GDM1 (cell line): Measurements from ENCODE around the gene SEZ6L.
"Not testable (repeated sequence)": the region's sequence is repeated elsewhere in the genome, so short reads cannot be mapped to it uniquely, and the experiment has no call there.

ENCODE experiments used
- DNase-seq: peaks from one replicate; lab custom pipeline; 2025; lab: John Stamatoyannopoulos, UW

SEZ6L gene

DNA sequence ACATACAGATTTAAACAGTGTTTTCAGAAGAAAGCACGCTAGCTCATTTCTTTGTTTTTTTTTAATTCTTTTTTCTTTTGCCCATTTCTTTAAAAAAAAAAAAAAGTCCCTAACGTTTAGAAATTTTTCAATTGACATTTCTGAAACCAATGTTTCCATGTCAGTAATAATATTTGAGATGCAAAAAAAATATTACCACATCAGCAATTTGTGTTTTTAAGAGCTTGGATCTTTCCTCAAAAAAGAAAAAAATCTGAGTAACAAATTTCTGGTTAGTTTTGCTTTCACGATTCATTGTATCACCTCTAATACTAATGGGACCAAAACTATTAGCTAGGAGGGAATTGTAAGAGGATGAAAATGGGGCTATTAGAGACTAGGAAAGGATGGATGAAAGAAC, 219.9 kb downstream of the SEZ6L start:
- no peak for DNase-seq

DNA sequence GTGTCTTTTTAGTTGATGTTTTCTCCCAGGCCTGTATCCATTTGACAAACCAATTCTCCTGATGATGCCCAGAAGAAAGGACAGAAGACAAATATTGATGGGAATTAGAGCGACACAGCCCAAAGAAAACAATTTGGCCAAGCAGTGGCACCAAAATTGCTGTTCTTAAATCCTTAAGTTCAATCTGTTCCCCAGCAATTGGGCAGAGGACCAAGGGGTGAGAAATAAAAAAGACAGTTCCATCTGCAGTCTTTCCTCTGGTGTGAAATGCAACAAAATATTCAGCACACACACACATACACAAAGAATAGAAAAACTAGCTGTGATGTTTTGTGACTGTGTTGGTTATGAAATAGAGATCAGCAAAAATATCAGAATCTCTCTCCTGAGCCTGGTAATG, 221.8 kb downstream of the SEZ6L start:
- DNase-seq, result no peak

DNA sequence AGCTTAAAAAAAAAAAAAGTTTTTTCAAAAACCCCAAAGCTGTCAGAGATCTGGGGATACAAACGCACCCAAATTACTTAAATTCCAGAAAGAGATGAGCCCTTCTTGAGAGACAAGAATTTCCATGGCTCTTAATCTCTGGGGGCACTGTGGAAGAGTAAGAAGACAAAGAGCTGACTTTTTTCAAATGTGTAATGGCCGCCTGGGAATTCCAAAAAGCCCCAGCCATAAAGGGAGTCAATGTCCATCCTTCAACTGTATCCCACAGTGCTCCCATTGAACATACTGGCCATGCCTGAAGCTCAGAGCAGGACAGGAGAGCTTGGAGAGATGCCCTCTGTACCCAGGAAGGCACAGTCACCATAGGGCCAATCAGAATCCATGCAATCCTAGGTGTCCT, 222.4 kb downstream of the SEZ6L start:
- no peak for DNase-seq

DNA sequence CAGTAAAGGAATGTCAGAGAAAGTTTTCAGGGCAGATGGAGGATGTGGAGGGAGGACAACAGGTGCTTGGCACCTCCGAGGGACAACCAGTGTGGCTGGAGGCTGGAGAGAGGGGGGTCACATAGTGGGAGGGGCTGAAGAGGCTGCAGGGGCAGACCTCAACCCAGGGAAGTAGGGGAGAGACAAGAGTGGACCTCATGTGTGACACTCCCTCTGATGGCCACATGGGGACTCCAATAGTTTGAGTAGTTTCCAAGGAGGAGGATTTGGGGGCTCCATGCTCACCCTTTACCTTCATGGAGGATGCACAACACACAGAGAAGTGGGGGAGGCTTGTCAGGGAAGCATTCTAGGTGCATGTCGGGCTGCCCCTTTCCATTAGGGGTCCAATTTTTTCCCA, 224.7 kb downstream of the SEZ6L start:
- no peak for DNase-seq

DNA sequence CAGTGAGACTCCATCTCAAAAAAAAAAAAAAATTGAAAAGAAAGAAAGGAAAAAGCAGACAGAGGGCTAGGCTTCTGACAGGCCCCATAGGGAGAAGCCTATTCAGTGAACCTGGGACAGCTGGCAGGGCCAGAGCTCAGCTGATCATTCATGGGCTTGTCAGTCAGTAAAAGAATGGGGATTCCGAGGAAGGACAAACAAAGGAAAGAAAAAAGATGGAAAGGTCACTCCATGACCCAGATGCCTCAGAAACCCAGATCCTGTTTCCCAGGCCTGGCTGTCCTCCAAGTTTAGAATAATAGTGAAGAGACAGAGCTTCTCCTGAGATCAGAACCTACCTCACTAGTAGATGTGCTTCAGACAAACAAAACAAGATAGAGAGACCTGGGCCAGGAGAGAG, 225.5 kb downstream of the SEZ6L start:
- DNase-seq, result no peak

DNA sequence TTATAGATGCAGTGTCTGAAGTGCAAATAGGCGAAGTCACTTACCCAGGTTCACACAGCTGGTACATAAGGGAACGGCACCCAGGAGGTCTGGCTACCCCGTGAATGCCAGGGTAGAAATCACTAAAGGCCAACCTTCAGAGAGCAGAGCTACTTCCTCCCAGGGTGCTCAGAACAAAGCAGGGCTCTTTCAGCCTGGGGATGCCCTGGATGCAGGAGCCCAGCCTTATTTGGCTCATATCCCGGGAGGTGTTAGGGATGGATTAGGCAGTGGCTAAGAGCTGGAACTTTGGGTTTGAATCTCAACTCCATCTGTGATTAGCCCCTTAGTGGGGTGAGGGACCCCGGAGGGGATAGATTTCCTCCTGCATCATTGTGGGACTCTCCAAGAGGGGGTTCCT, 226.7 kb downstream of the SEZ6L start:
- no peak for DNase-seq

DNA sequence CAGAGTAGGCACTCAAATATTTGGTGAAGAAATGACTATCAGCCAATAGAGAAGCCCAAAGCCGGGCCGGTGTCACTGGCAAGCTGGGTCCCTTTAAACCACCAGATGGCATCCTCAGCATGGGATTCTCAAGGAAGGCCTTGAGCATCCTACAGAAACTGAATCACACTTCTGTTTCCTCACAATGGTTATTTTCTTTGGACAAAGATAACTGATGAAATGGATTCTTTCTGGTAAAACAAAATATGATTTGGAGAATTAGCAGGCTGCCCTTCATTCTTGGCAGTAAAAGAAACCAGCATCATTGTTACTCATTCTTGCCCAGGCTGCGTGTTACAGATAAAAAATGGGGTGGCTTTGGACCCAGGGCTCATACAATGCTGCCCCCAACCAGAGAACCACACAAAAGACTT, 229.5 kb downstream of the SEZ6L start:
- DNase-seq, result peak; percentile 34

DNA sequence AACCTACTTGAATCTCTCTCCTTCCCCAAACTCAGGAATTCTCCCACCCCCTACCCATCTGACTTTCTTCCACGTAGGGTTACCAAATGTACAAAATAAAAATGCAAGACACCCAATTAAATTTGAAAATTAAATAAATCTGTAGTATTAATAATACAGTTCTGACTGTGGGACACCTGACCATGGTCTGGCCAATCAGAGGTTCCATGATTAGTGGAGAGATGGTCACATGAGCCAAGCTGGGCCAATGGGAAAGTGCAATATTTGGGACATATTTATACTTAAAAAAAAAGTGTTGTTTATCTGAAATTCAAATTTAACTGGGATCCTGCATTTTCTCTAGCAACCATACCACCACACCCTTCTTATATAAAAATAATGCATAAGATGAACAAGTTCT, 230.0 kb downstream of the SEZ6L start:
- DNase-seq, result no peak

DNA sequence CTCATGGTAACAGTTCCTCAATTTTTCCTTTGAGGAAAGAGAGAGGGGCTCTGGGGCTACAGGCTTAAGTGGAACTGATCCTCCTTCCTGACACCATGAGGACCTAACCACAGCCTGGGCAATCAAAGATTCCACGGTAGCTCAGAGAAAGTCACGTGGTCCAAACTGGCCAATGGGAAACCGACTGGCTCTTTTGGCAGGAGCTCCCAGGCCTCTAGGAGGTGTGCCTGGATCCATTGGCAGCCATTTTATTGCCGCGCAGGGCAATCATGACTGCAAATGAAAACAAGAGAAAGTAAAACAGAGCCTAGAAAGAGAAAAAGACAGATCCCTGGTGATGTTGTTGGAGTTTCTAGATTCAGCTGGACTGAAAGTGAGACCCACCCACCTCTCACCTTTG, 232.5 kb downstream of the SEZ6L start:
- DNase-seq, result no peak

DNA sequence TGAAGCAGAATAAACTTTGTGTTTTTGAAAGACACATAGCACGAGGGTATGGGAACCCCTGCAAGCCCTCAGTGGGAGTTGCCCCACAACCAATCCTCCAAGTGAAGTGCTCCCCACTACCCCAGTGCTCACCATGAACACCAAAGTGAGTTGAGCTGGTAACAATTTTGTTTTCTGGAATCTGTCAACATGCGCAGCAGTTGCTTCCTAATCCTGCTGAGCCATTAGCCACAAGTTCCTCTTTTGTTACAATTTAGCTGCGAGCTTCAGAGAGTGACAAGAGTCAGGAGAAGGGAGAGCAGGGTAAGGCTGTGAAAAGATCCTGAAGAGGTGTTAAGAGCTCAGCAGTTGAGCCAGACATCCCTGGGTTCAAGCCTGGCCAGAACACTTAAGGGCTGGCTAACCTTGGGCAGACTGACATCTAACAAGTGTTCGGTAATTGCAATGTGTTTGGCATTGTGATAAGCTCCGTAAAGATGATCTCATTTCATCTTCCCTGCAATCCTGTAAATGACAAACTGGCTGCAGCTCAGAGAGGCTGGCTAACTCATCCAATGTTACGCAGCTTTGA, 235.7 kb downstream of the SEZ6L start:
- peak; percentile 60 for DNase-seq

DNA sequence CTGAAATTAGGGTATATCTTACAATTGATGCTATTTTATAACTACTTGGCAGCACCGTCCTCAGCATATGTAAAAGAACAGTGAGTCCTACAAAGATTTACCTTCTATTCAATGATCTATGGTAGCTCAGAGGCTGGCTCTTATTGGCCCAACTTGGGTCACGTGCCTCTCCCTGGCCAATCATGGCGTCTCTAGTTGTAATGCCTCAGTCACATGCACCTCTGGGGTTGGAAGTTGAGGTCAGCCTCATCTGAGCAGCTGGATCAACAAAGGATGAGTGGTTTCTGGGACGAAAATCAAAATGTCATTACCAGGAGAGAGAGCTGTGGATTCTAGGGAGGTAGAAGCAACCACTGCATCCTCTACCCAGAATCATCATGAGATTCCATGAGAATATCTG, 236.9 kb downstream of the SEZ6L start:
- no peak for DNase-seq

DNA sequence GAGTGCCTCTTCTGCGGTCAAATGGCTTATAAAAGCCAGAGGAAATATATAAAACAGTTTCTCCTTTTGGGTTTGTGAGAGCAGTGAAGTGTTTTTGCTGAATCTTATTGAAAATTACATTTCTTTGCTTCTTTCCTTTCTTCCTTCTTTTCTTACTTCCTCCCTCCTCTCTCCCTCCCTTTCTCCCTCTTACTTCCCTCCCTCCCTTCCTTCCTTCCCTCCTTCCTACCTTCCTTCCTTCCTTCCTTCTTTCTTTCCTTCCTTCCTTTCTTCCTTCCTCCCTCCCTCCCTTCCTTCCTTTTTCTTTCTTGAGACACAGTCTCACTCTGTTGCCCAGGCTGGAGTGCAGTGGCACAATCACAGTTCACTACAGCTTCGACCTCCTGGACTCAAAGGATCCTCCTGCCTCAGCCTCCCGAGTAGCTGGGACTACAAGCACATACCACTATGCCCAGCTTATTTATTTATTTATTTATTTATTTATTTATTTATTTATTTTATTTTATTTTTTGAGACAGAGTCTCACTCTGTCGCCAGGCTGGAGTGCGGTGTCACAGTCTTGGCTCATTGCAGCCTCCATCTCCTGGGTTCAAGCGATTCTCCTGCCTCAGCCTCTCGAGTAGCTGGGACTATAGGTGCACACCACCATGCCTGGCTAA, 239.4 kb downstream of the SEZ6L start:
- not testable (repeated sequence) for DNase-seq

DNA sequence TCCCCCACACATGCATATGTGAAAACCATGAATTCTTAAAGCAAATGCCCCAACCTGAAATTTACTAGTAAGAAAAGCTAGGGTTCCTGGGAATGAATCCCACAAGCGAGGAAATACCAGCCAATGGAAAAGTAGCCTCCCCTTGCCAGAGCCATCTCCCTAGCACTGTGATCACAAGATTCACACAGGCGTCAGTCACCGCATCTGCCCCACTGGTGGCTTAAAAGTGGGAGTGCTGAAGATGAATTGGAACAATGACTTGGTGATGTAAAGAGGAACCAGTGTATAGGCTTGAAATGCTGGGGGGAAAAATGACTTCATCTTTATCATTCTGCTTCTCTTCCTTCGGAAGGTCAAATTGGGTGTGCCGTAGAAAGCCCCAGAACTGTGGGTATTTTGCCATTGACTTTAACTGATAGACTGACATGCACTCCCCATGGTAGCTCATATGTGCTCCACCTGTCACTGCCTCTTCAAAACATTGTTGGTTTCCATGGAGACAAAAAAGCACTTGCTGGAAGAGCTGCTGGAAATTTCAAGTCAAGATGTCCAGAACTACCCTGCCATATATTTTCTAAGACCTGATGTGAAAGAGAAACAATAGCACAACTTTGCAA, 240.6 kb downstream of the SEZ6L start:
- no peak for DNase-seq

DNA sequence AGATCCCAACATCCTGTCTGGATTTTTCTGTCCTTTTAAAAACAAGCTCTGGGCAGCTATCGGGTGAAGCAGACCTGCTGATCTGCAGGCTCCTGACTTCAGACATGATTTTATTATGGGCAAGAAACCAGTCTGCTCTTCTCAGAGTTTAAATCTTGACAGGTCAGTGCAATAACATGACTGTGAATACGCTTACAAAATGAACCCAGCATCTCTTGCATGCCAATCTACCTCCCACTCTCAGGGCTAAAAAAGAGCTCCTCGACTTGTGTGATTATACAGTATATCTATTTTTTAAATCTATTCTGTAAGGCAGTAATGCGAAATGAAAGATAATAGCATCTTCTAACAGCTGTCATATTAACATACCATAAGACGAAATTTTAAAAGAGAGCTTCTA, 241.1 kb downstream of the SEZ6L start:
- DNase-seq, result no peak

DNA sequence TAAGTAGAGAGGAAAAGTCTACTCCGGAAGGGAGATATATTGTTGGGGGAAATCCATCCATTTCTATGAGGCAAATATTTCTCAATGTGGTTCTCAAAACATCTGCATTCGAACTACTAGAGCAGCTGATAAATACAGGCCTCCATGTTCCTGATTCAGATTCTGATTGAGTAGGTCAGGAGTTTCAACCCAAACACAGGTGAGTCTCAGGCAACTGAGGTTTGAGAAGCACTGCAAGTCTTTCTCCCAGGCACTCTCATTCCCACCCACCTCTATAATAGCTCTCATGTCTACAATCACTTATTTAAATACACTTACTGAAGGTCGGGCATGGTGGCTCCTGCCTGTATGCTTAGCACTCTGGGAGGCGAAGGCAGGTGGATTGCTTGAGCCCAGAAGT, 245.1 kb downstream of the SEZ6L start:
- DNase-seq, result no peak

DNA sequence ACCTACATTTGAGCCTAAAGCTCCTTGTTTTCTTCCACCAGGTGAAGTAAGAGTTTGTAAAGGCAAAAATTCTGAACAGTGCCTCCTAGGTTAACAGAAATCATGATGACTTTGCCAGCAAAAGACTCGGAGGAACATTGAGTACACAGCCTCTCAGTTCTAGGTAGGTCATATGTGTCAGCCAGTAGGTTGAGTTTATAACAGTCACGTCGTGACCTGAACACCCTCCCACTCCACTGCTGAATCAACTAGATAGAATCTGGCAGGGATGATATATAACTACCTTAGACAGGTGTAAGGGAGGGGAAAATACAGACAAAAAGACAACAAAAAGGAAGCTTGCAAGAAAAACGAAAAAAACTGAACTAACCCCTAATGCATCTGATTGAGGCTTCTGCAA, 247.0 kb downstream of the SEZ6L start:
- DNase-seq, result no peak

DNA sequence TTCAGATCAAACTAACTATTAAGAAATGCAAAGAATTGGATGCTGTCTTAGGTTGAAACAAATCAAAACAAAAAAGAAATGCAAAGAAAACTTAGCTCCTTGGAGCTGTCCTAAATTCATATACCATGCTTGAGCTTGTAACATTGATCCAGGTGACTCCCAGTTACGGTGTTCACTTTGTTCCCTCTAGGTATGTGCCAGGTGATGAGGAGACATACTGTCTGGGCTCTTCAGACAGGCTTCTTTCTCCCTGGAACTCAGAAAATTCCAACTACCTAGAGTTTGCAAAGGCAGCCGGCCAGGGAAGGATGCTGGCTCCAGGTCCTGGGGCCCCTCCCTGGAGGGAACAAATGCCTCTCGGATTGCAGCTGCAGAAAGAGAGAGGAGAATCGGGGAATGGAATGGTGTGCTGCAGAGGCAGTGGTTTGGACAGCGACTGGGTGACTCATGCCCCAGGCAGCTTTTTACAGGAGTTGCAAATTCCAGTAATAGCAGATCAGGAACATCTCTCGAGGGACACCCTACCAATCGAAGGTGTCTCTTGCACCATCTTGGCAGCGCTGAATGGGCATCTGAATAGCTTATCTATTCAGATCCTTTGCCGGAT, 247.5 kb downstream of the SEZ6L start:
- no peak for DNase-seq

DNA sequence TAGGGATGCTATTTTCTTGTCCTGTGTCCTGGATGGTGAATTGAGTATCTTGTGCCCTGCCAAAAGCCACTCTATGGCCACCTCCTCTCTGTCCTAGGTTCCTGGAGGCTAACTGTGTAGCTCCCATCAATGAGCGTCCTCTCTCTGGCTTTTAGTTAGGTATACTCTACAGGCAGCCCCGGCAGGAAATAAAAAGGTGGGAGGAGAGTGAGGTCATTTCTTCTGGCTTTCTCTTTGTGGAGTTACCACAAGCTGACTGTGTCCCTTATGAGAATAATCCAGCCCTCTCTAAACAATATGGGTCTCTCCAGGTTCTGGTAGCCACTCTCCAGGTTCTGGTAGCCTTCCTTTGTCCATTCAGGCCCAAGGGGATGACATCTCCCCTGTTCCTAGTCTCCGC, 248.1 kb downstream of the SEZ6L start:
- DNase-seq, result no peak

DNA sequence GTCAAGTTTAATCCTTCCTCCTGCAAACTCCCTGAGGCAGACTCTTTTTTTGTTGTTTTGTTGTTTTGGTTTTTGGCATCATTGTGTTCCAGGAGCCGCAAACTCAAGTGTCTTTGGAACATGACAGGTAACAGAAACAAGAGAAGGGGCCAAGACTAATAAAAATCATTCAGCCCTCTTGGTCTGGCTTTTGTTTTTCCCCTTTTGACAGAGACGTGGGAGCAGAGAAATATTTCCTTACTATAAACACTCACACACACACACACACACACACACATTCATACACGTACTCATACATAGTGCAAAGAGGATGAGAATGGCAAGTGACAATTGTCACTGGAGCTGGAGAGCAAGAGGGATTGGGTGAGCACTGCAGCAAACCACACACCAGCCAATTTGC, 249.4 kb downstream of the SEZ6L start:
- DNase-seq, result no peak

DNA sequence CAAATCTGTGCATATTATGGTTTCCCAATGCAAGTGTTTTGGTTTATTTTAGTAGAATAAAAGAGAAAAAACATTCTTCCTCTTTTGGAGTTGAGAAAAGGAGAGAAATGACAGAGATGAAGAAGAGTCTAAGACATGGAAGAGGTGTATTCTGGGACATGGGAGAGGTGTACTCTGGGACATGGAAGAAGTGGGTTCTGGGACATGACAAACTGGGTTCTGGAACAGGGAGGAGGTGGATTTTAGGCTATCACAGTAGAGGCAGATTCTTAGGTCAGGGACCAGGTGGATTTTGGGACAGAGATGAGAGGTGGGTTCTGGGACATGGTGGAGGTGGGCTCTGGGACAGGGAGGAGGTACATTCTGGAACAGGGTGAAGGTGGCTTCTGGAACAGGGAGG, 257.7 kb downstream of the SEZ6L start:
- no peak for DNase-seq

DNA sequence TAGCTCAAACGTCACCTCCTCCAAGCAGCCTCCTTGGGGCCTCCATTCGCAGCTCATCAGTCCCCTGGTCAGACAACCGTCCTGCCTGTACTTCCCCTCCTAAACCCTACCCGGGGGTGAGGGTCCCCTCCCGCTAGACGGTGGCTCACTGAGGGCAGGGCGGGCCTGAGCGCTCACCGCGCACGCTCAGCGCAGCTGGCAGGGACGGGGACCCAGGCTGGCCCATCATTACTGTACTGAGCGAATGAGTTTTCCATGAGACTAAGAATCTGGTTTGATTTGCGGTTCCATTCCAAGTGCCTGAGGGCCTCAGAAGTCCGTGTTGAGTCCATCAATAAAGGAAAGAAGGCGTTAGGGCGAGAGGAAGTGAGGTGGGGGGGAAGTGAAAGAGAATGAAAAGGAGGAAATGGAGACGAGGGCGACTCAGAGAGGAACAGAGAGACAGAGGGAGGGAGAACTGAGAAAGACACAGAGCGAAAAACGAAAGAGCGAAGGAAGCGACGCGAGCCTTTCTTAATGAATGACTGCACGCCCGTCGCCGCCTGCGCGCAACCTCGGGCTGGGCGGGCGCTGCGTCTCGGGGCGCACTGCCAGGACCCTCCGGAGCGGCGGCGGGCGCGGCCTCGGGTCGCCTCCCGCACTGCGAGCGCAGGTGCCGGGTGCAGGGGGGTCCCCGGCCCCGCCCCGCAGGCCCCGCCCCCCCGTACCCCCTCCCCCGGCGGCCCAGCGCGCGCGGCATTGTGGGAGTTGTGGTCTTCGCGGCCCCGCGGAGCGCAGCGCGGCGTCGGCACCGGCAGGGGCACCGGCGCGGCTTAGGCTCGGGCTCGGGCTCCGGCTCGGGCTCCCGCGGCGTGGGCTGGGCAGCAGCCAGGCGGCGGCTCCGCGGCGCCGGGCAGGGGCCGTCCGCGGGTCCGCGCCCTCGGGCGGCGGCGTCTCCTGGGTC, 259.5 kb downstream of the SEZ6L start, which contains the start of gene ASPHD2:
ASPHD2 (plus strand) TSS at position 746 of the 943 bp plus-strand sequence. CDS start 4,356 bp downstream, outside the sequence.
- peak; percentile 49 for DNase-seq
